A549 (cell line): Measurements from ENCODE around the gene GLIS1. TPM values are rescaled to one million over a fixed set of nuclear protein-coding genes. Genes with fewer than 3 reads are reported as not detected.

Experiments used
- ATAC-seq, 2 experiments: fragments of 200-7000 bp in 1 of 2; fragments of >200 bp in 1 of 2; cut with Nextera tagmentation in 1 of 2; cut with Tn5 transposase in 1 of 2; 3 replicates each; pipeline versions ENCODE4 v1.8.0 to v1.9.1; 2018 to 2020; ENCODE audit warnings: mild to moderate bottlenecking in 1 of 2, moderate library complexity in 1 of 2
- CTCF ChIA-PET: fragments of 300-600 bp; sonication (Branson Sonifier 250); formaldehyde crosslinking; extraction: SDS; loops from one replicate; lab custom pipeline; 2021; ENCODE audit warnings: antibody characterized with exemption, inconsistent platforms; lab: Yijun Ruan, JAX
- POLR2A ChIA-PET: fragments of 350-600 bp; formaldehyde crosslinking; extraction: SDS; loops from one replicate; lab custom pipeline; 2021; ENCODE audit warnings: antibody characterized with exemption, inconsistent platforms; lab: Yijun Ruan, JAX
- DNase-seq, 2 experiments: peaks; one replicate each; pipeline versions ENCODE4 v3.0.0 to v3.0.0-alpha.2; 2011 to 2016; ENCODE audit warnings: low read depth in 1 of 2, low spot score in 1 of 2
- FAIRE-seq: peaks from 2 replicates; lab custom pipeline; 2011; peaks lifted over from hg19 to GRCh38; lab: Jason Lieb, UNC
- H3K27ac ChIP-seq, 2 experiments: fragments of >200 bp; sonication (Bioruptor Twin); formaldehyde crosslinking; 3 replicates each; pipeline ENCODE4 v1.5.1; 2016 to 2017
- H3K4me1 ChIP-seq: fragments of >200 bp; sonication (Bioruptor Twin); formaldehyde crosslinking; 3 replicates; pipeline ENCODE4 v1.6.1; 2016
- H3K4me2 ChIP-seq: fragments of >200 bp; sonication (Bioruptor Twin); formaldehyde crosslinking; 3 replicates; pipeline ENCODE4 v1.6.1; 2016
- H3K4me3 ChIP-seq: fragments of >200 bp; sonication (Bioruptor Twin); formaldehyde crosslinking; 3 replicates; pipeline ENCODE4 v1.5.1; 2016
- H3K9me3 ChIP-seq: fragments of >200 bp; sonication (Bioruptor Twin); formaldehyde crosslinking; 3 replicates; pipeline ENCODE4 v1.6.1; 2016
- ATOH8 ChIP-seq: fragments of 250-450 bp; sonication (Bioruptor Pico); IDR thresholded peaks from 2 replicates; pipeline ENCODE4 v1.5.0; 2020; ENCODE audit warnings: low read depth, mild to moderate bottlenecking, moderate library complexity
- BHLHE40 ChIP-seq: IDR thresholded peaks from 2 replicates; pipeline ENCODE4 v1.6.1; 2012; ENCODE audit warnings: low read depth, low read length, inconsistent platforms
- CHD2 ChIP-seq: fragments of 150-350 bp; IDR thresholded peaks from 2 replicates; pipeline ENCODE4 v1.6.1; 2014; ENCODE audit warnings: low read length; ENCODE audit not compliant: partially characterized antibody
- CHD4 ChIP-seq: fragments of 200-600 bp; sonication (generic); IDR thresholded peaks from 2 replicates; pipeline ENCODE4 v1.6.1; 2016; ENCODE audit warnings: antibody characterized with exemption, mild to moderate bottlenecking, borderline replicate concordance
- E2F6 ChIP-seq: IDR thresholded peaks from 2 replicates; pipeline ENCODE4 v1.6.1; 2012; ENCODE audit warnings: low read depth, borderline replicate concordance
- ESRRA ChIP-seq: fragments of 150-350 bp; IDR thresholded peaks from 2 replicates; pipeline ENCODE4 v1.6.1; 2014; ENCODE audit warnings: mild to moderate bottlenecking, low read length, borderline replicate concordance
- FOSB ChIP-seq: fragments of 250-450 bp; sonication (Bioruptor Pico); IDR thresholded peaks from 2 replicates; pipeline ENCODE4 v1.5.0; 2020; ENCODE audit warnings: mild to moderate bottlenecking, moderate library complexity
- FOSL2 ChIP-seq, 2 experiments: fragments of 450-650 bp in 1 of 2; fragments of >200 bp in 1 of 2; sonication (Bioruptor Twin) in 1 of 2; formaldehyde crosslinking; IDR thresholded peaks; 2 replicates each; pipeline versions ENCODE4 v1.5.0 to v1.6.1; 2016 to 2020; ENCODE audit warnings: mild to moderate bottlenecking in 1 of 2, moderate library complexity in 1 of 2
- HES2 ChIP-seq: fragments of >200 bp; sonication (Bioruptor Twin); formaldehyde crosslinking; IDR thresholded peaks from 2 replicates; pipeline ENCODE4 v1.6.1; 2016
- HMGXB4 ChIP-seq: fragments of 250-450 bp; sonication (Bioruptor Pico); IDR thresholded peaks from 2 replicates; pipeline ENCODE4 v1.5.0; 2021; ENCODE audit warnings: mild to moderate bottlenecking, moderate library complexity, borderline replicate concordance
- HOXB13 ChIP-seq: fragments of 250-450 bp; sonication (Bioruptor Pico); IDR thresholded peaks from 2 replicates; pipeline ENCODE4 v1.5.0; 2020; ENCODE audit warnings: low read depth, mild to moderate bottlenecking, moderate library complexity
- HOXB5 ChIP-seq: fragments of 250-450 bp; sonication (Bioruptor Pico); IDR thresholded peaks from 2 replicates; pipeline ENCODE4 v1.5.0; 2020; ENCODE audit warnings: mild to moderate bottlenecking, moderate library complexity
- JUN ChIP-seq, 2 experiments: fragments of >200 bp; sonication (Bioruptor Twin); formaldehyde crosslinking; IDR thresholded peaks; 2 replicates in 1 of 2; 3 replicates in 1 of 2; pipeline ENCODE4 v1.6.1; 2016 to 2017
- KDM5A ChIP-seq: fragments of 200-600 bp; sonication (generic); IDR thresholded peaks from 2 replicates; pipeline ENCODE4 v1.6.1; 2016; ENCODE audit warnings: antibody characterized with exemption, mild to moderate bottlenecking
- MAFK ChIP-seq: fragments of 450-650 bp; IDR thresholded peaks from 2 replicates; pipeline ENCODE4 v1.6.1; 2014; ENCODE audit not compliant: partially characterized antibody
- MAX ChIP-seq: IDR thresholded peaks from 2 replicates; pipeline ENCODE4 v1.6.1; 2012
- NFE2L2 ChIP-seq: fragments of 150-350 bp; conservative IDR thresholded peaks from 2 replicates; pipeline ENCODE4 v1.6.1; 2014; ENCODE audit warnings: low read length
- POLR2AphosphoS2 ChIP-seq: conservative IDR thresholded peaks from 2 replicates; pipeline ENCODE4 v1.6.1; 2012; ENCODE audit warnings: low read length, improper control_type of control experiment, inconsistent platforms
- RAD21 ChIP-seq, 2 experiments: fragments of >200 bp in 1 of 2; sonication (Bioruptor Twin) in 1 of 2; formaldehyde crosslinking in 1 of 2; IDR thresholded peaks in 1 of 2; conservative IDR thresholded peaks in 1 of 2; 2 replicates in 1 of 2; 3 replicates in 1 of 2; pipeline ENCODE4 v1.6.1; 2012 to 2018; ENCODE audit warnings: inconsistent platforms in 1 of 2
- RCOR1 ChIP-seq: fragments of 150-350 bp; IDR thresholded peaks from 2 replicates; pipeline ENCODE4 v1.6.1; 2014; ENCODE audit warnings: antibody characterized with exemption, low read length, low read depth
- SMC3 ChIP-seq: fragments of >200 bp; sonication (Bioruptor Twin); formaldehyde crosslinking; IDR thresholded peaks from 3 replicates; pipeline ENCODE4 v1.6.1; 2018; ENCODE audit warnings: inconsistent platforms
- SREBF2 ChIP-seq: fragments of 450-650 bp; IDR thresholded peaks from 2 replicates; pipeline ENCODE4 v1.6.1; 2014; ENCODE audit warnings: mild to moderate bottlenecking, moderate library complexity
- TFCP2L1 ChIP-seq: fragments of 250-450 bp; sonication (Bioruptor Pico); IDR thresholded peaks from 2 replicates; pipeline ENCODE4 v1.5.0; 2021; ENCODE audit warnings: mild to moderate bottlenecking
- TP53 ChIP-seq: fragments of 250-450 bp; sonication (Bioruptor Pico); IDR thresholded peaks from 2 replicates; pipeline ENCODE4 v1.5.0; 2021; ENCODE audit warnings: mild to moderate bottlenecking, moderate library complexity
- USF2 ChIP-seq: fragments of 450-650 bp; IDR thresholded peaks from 2 replicates; pipeline ENCODE4 v1.6.1; 2014; ENCODE audit warnings: antibody characterized with exemption
- ZNF302 ChIP-seq: fragments of 250-450 bp; sonication (Bioruptor Pico); IDR thresholded peaks from 2 replicates; pipeline ENCODE4 v1.9.0; 2021; ENCODE audit warnings: inconsistent platforms, mild to moderate bottlenecking, moderate library complexity
- ZSCAN20 ChIP-seq: fragments of 250-450 bp; sonication (Bioruptor Pico); IDR thresholded peaks from 2 replicates; pipeline ENCODE4 v1.8.0; 2022; ENCODE audit warnings: mild to moderate bottlenecking, moderate library complexity
- WGBS: methylation state at CpG from one replicate; pipeline ENCODE4 v1.1.6; 2017; ENCODE audit errors: missing lambda C conversion rate; 5-methylcytosine and 5-hydroxymethylcytosine counted together
- polyA plus RNA-seq, 4 experiments: library from polyadenylated mRNA; depleted of rRNA in 3 of 4; stranded (reverse); fragments of >200 nt; fragmentation: RNase III in 1 of 4; extraction: RNeasy Plus Mini Kit Qiagen cat#74134 plus additional on column Dnase treatment in 1 of 4; gene quantifications; 2 replicates in 3 of 4; 3 replicates in 1 of 4; pipeline ENCODE4 v1.2.3, GENCODE V29; 2011 to 2017

The GLIS1 gene
- polyA plus RNA-seq, 2 of the 4 experiments (the other 2 are of a cell fraction): 0.04 TPM; not detected in 1

- ATAC-seq: no peak
- CTCF ChIA-PET: interaction anchor here (0.9 to 1.0 kb wide), 2 partner anchors 15 to 147 kb away, joined by 3 read pairs; no protein-coding TSS in a partner anchor
- DNase-seq: no peak
- H3K4me1 ChIP-seq: peaks cover 30% of the 10 kb centered on the region
- no peaks in the 10 kb centered on the region for H3K9me3 ChIP-seq
- no peak overlapping the region for H3K4me2 ChIP-seq
- WGBS: 78% methylated on average over 19 of the region's 22 CpGs
- H3K4me3 ChIP-seq: no peak overlapping the region
- POLR2A ChIA-PET: no interaction called here
- no peak for TF ChIP-seq JUN (IDR thresholded peaks at IDR 0.05)
- TF ChIP-seq HOXB13 (CRISPR knock-in tag): no peak
- TF ChIP-seq USF2: no peak
- TF ChIP-seq HES2: no peak
- TF ChIP-seq SREBF2: no peak
- no peak for TF ChIP-seq POLR2AphosphoS2
- TF ChIP-seq CHD4: no peak
- TF ChIP-seq TFCP2L1 (CRISPR knock-in tag): no peak
- TF ChIP-seq MAFK: no peak
- no peak for TF ChIP-seq FOSB
- no peak for TF ChIP-seq HOXB5 (CRISPR knock-in tag)
- TF ChIP-seq RAD21 (conservative IDR thresholded peaks at IDR 0.05 in 1 of 2, IDR thresholded peaks at IDR 0.05 in 1 of 2): no peak
- TF ChIP-seq ESRRA: no peak
- peak overlapping the region; percentile 90 to 92 for H3K27ac ChIP-seq
- FAIRE-seq: no peak
These were observed 199.0 kb downstream of the GLIS1 start for GRCh38 chr1:53539711-53540603.

GRCh38 chr1:53539226-53539625 is 199.7 kb downstream of the GLIS1 start:
- H3K27ac ChIP-seq: peak overlapping the region in 1 of 2 experiments; percentile 92; a peak in 2 of 6 replicates
- H3K9me3 ChIP-seq: no peaks in the 10 kb centered on the region
- TF ChIP-seq NFE2L2 (no peak), BHLHE40 (no peak)
- WGBS: 45% methylated on average over 2 of the region's 2 CpGs
- H3K4me1 ChIP-seq: peaks cover 30% of the 10 kb centered on the region
- no peak for DNase-seq
- H3K4me3 ChIP-seq: no peak overlapping the region
- no peak for FAIRE-seq
- ATAC-seq: no peak
- H3K4me2 ChIP-seq: no peak overlapping the region
- POLR2A ChIA-PET: no interaction called here
- CTCF ChIA-PET: no interaction called here

- TF ChIP-seq ZSCAN20 (CRISPR knock-in tag) (no peak), E2F6 (no peak), TP53 (CRISPR knock-in tag) (no peak), ZNF302 (CRISPR knock-in tag) (no peak), RCOR1 (no peak), KDM5A (no peak), CHD2 (no peak), CHD4 (no peak), HMGXB4 (CRISPR knock-in tag) (no peak), HOXB13 (CRISPR knock-in tag) (no peak), FOSL2 (IDR thresholded peaks at IDR 0.05) (no peak), FOSL2 (CRISPR knock-in tag; IDR thresholded peaks at IDR 0.05) (no peak), BHLHE40 (no peak), SMC3 (no peak), USF2 (no peak), ATOH8 (no peak), MAX (no peak)
- no peak overlapping the region for H3K4me3 ChIP-seq
- no peak for DNase-seq
- no peaks in the 10 kb centered on the region for H3K9me3 ChIP-seq
- ChIA-PET POLR2A (no interaction called here), CTCF (no interaction called here)
- FAIRE-seq: no peak
- peaks cover 17% of the 10 kb centered on the region for H3K4me1 ChIP-seq
- H3K4me2 ChIP-seq: no peak overlapping the region
- no peak for ATAC-seq
- WGBS: 50% methylated on average over 4 of the region's 6 CpGs
- H3K27ac ChIP-seq: 0 out of 6 replicates have a peak overlapping the region, but pooled peaks of 1 of the 2 experiments have one; percentile 29
These were observed 202.4 kb downstream of the GLIS1 start for GRCh38 chr1:53536606-53537005.
